H9 (cell line): ENCODE results near the gene PPP1R17. TPM values are rescaled to one million over a fixed set of nuclear protein-coding genes. Genes with fewer than 3 reads are reported as not detected.

Experiments
- DNase-seq: peaks from one replicate; pipeline ENCODE4 v3.0.0-alpha.2; 2017
- H2AFZ ChIP-seq: one replicate; pipeline ENCODE4 v1.6.1; 2013; ENCODE audit warnings: mild to moderate bottlenecking, low read length, control low read depth, moderate library complexity
- H2AK5ac ChIP-seq: 2 replicates; pipeline ENCODE4 v1.6.1; 2013; ENCODE audit warnings: low read length, control low read depth, mixed read lengths; ENCODE audit not compliant: insufficient read length
- H2BK120ac ChIP-seq: one replicate; pipeline ENCODE4 v1.6.1; 2013; ENCODE audit warnings: low read depth, mild to moderate bottlenecking, low read length, control low read depth, inconsistent platforms; ENCODE audit not compliant: poor library complexity, severe bottlenecking
- H2BK12ac ChIP-seq: 2 replicates; pipeline ENCODE4 v1.6.1; 2013; ENCODE audit warnings: low read length, control low read depth, mixed read lengths, low read depth; ENCODE audit not compliant: insufficient read length
- H2BK15ac ChIP-seq: 2 replicates; pipeline ENCODE4 v1.6.1; 2013; ENCODE audit warnings: low read depth, low read length, control low read depth
- H2BK20ac ChIP-seq: one replicate; pipeline ENCODE4 v1.6.1; 2013; ENCODE audit warnings: low read depth, mild to moderate bottlenecking, low read length, control low read depth, inconsistent platforms; ENCODE audit not compliant: poor library complexity, severe bottlenecking
- H2BK5ac ChIP-seq: 2 replicates; pipeline ENCODE4 v1.6.1; 2013; ENCODE audit warnings: low read length, control low read depth, mixed read lengths; ENCODE audit not compliant: insufficient read length
- H3K14ac ChIP-seq: 2 replicates; pipeline ENCODE4 v1.6.1; 2013; ENCODE audit warnings: low read length, control low read depth; ENCODE audit not compliant: insufficient read depth
- H3K18ac ChIP-seq: 2 replicates; pipeline ENCODE4 v1.6.1; 2013; ENCODE audit warnings: low read depth, mild to moderate bottlenecking, mixed read lengths, low read length, control low read depth; ENCODE audit not compliant: insufficient read length
- H3K23ac ChIP-seq: 2 replicates; pipeline ENCODE4 v1.6.1; 2013; ENCODE audit warnings: low read length, control low read depth, mixed read lengths, low read depth; ENCODE audit not compliant: insufficient read length
- H3K23me2 ChIP-seq: 2 replicates; pipeline ENCODE4 v1.6.1; 2013; ENCODE audit warnings: low read depth, mild to moderate bottlenecking, mixed read lengths, low read length, control low read depth; ENCODE audit not compliant: insufficient read length, poor library complexity, severe bottlenecking
- H3K27ac ChIP-seq: 2 replicates; pipeline ENCODE4 v1.5.1; 2013; ENCODE audit warnings: low read length, control low read depth, mixed read lengths, low read depth; ENCODE audit not compliant: insufficient read length
- H3K27me3 ChIP-seq: 2 replicates; pipeline ENCODE4 v1.6.1; 2013; ENCODE audit warnings: low read length, control low read depth, inconsistent platforms; ENCODE audit not compliant: insufficient read depth
- H3K4ac ChIP-seq: 2 replicates; pipeline ENCODE4 v1.6.1; 2013; ENCODE audit warnings: low read depth, mild to moderate bottlenecking, control low read depth, inconsistent platforms, low read length, moderate library complexity
- H3K4me1 ChIP-seq: 2 replicates; pipeline ENCODE4 v1.6.1; 2013; ENCODE audit warnings: low read length, control low read depth, inconsistent platforms; ENCODE audit not compliant: insufficient read depth
- H3K4me2 ChIP-seq: 2 replicates; pipeline ENCODE4 v1.6.1; 2013; ENCODE audit warnings: low read length, control low read depth, mixed read lengths; ENCODE audit not compliant: insufficient read length, insufficient read depth
- H3K56ac ChIP-seq: 2 replicates; pipeline ENCODE4 v1.6.1; 2013; ENCODE audit warnings: low read depth, mild to moderate bottlenecking, mixed read lengths, low read length, control low read depth; ENCODE audit not compliant: insufficient read length
- H3K79me1 ChIP-seq: 2 replicates; pipeline ENCODE4 v1.6.1; 2013; ENCODE audit warnings: low read depth, mild to moderate bottlenecking, moderate library complexity, low read length, control low read depth, inconsistent platforms; ENCODE audit not compliant: insufficient read depth, poor library complexity, severe bottlenecking
- H3K79me2 ChIP-seq: 2 replicates; pipeline ENCODE4 v1.6.1; 2013; ENCODE audit warnings: low read length, control low read depth, inconsistent platforms; ENCODE audit not compliant: insufficient read depth
- H3K9ac ChIP-seq: 2 replicates; pipeline ENCODE4 v1.6.1; 2013; ENCODE audit warnings: low read length, control low read depth, mixed read lengths; ENCODE audit not compliant: insufficient read length; ENCODE audit errors: extremely low read depth
- H3K9me3 ChIP-seq: one replicate; pipeline ENCODE4 v1.6.1; 2013; ENCODE audit warnings: low read depth, low read length, inconsistent platforms; ENCODE audit not compliant: control insufficient read depth
- H3T11ph ChIP-seq: one replicate; pipeline ENCODE4 v1.6.1; 2013; ENCODE audit warnings: mild to moderate bottlenecking, low read length, control low read depth, inconsistent platforms
- H4K20me1 ChIP-seq: one replicate; pipeline ENCODE4 v1.6.1; 2013; ENCODE audit not compliant: control insufficient read depth, insufficient read length, insufficient read depth
- H4K5ac ChIP-seq: 2 replicates; pipeline ENCODE4 v1.6.1; 2013; ENCODE audit warnings: low read depth, mild to moderate bottlenecking, mixed read lengths, low read length, control low read depth; ENCODE audit not compliant: insufficient read length
- H4K8ac ChIP-seq: replicated peaks from 2 replicates; pipeline ENCODE4 v1.6.1; 2013; ENCODE audit warnings: low read length, control low read depth, mixed read lengths, low read depth; ENCODE audit not compliant: insufficient read length
- H4K91ac ChIP-seq: 2 replicates; pipeline ENCODE4 v1.6.1; 2013; ENCODE audit warnings: low read depth, mild to moderate bottlenecking, moderate library complexity, mixed read lengths, low read length, control low read depth; ENCODE audit not compliant: insufficient read length
- H3K27ac Mint-ChIP-seq, 3 experiments: 2 replicates in 2 of 3; 3 replicates in 1 of 3; pipeline ENCODE4 v1.8.0; 2020 to 2021; ENCODE audit warnings: mixed read lengths in 3 of 3, mild to moderate bottlenecking in 1 of 3, moderate library complexity in 1 of 3
- H3K27me3 Mint-ChIP-seq: 2 replicates; pipeline ENCODE4 v1.8.0; 2021; ENCODE audit warnings: low read depth, mild to moderate bottlenecking, moderate library complexity, mixed read lengths
- H3K36me3 Mint-ChIP-seq, 3 experiments: 2 replicates in 2 of 3; 3 replicates in 1 of 3; pipeline ENCODE4 v1.8.0; 2020 to 2021; ENCODE audit warnings: low read depth in 3 of 3, mixed read lengths in 3 of 3; ENCODE audit not compliant: insufficient read depth in 1 of 3
- H3K4me1 Mint-ChIP-seq, 2 experiments: 2 replicates each; pipeline ENCODE4 v1.8.0; 2020; ENCODE audit warnings: mixed read lengths in 2 of 2
- H3K4me3 Mint-ChIP-seq, 2 experiments: 2 replicates in 1 of 2; 3 replicates in 1 of 2; pipeline ENCODE4 v1.8.0; 2020 to 2021; ENCODE audit warnings: mild to moderate bottlenecking in 2 of 2, mixed read lengths in 2 of 2, moderate library complexity in 1 of 2
- H3K9me3 Mint-ChIP-seq, 2 experiments: 2 replicates in 1 of 2; 3 replicates in 1 of 2; pipeline ENCODE4 v1.8.0; 2020; ENCODE audit warnings: mild to moderate bottlenecking in 2 of 2, mixed read lengths in 2 of 2, moderate library complexity in 1 of 2
- CTCF ChIP-seq: fragments of 200-600 bp; sonication (generic); conservative IDR thresholded peaks from 3 replicates; pipeline ENCODE4 v1.8.0; 2021; ENCODE audit warnings: antibody characterized with exemption, mild to moderate bottlenecking
- WGBS: extraction: QIAGEN DNeasy Blood & Tissue Kit; methylation state at CpG from one replicate; pipeline ENCODE4 v1.1.7; 2013; ENCODE audit warnings: missing lambda C conversion rate, low lambda C conversion rate, mixed read lengths; ENCODE audit not compliant: insufficient read length; ENCODE audit errors: extremely low coverage; 5-methylcytosine and 5-hydroxymethylcytosine counted together
- total RNA-seq: library from RNA; stranded (reverse); gene quantifications from 2 replicates; pipeline ENCODE4 v1.2.1, GENCODE V29; 2021

The PPP1R17 gene
- total RNA-seq, 1 experiment from 2014 or later = 1.2 TPM

GRCh38 chr7:31724696-31725095 is 37.7 kb downstream of the PPP1R17 start:
- no peak for DNase-seq
- Histone ChIP-seq H4K5ac (no peak overlapping the region), H4K20me1 (no peaks in the 10 kb centered on the region), H3K14ac (no peak overlapping the region), H2BK5ac (no peak overlapping the region), H2BK120ac (no peak overlapping the region), H2BK15ac (no peak overlapping the region), H3K18ac (no peak overlapping the region), H3K4me1 (no peaks in the 10 kb centered on the region), H2BK12ac (no peak overlapping the region), H3K4me2 (no peak overlapping the region), H3K23ac (no peak overlapping the region), H3K79me2 (no peaks in the 10 kb centered on the region), H3K27ac (no peak overlapping the region), H3K9ac (no peak overlapping the region), H3K4ac (no peak overlapping the region), H3K56ac (no peak overlapping the region), H3K23me2 (no peaks in the 10 kb centered on the region), H3K27me3 (no peaks in the 10 kb centered on the region), H2AFZ (no peak overlapping the region), H4K91ac (no peak overlapping the region), H2AK5ac (no peak overlapping the region), H3T11ph (no peak overlapping the region), H4K8ac (no peak overlapping the region), H3K79me1 (no peaks in the 10 kb centered on the region), H3K9me3 (no peaks in the 10 kb centered on the region), H2BK20ac (no peak overlapping the region)
- no peaks in the 10 kb centered on the region for H3K36me3 Mint-ChIP-seq
- TF ChIP-seq CTCF = no peak
- H3K27ac Mint-ChIP-seq = no peak overlapping the region
- no peak overlapping the region for H3K4me3 Mint-ChIP-seq
- H3K27me3 Mint-ChIP-seq = no peaks in the 10 kb centered on the region
- H3K4me1 Mint-ChIP-seq = peaks cover 0 to 2% of the 10 kb centered on the region in 2 experiments; a peak in 2 of 4 replicates
- WGBS = no CpG with 5 or more reads among the region's 3 CpGs
- no peaks in the 10 kb centered on the region for H3K9me3 Mint-ChIP-seq
